Midbrain (tissue), 1 donor: ENCODE data around the gene PRSS33.
A peak's percentile ranks its signal among the peaks of the same experiment; 100 is the strongest.

Experiments used
- DNase-seq: peaks from one replicate; lab custom pipeline; 2025; lab: John Stamatoyannopoulos, UW

PRSS33 gene

GRCh38 chr16:2761886-2762583 lies 25.3 kb downstream of the PRSS33 start:
- DNase-seq = no peak

GRCh38 chr16:2761472-2761871 lies 25.9 kb downstream of the PRSS33 start:
- DNase-seq = no peak

GRCh38 chr16:2757344-2757743 lies 30.0 kb downstream of the PRSS33 start:
- no peak for DNase-seq

GRCh38 chr16:2756288-2757015 lies 30.9 kb downstream of the PRSS33 start:
- DNase-seq = no peak

- DNase-seq = no peak
These were observed 32.2 kb downstream of the PRSS33 start for GRCh38 chr16:2755158-2755557.

GRCh38 chr16:2753733-2754020 lies 33.7 kb downstream of the PRSS33 start:
- no peak for DNase-seq

GRCh38 chr16:2752850-2753732 lies 34.3 kb downstream of the PRSS33 start:
- peak; percentile 83 for DNase-seq

GRCh38 chr16:2752035-2752849 lies 35.1 kb downstream of the PRSS33 start, which contains the start of gene SRRM2:
Gene SRRM2, plus strand, starts transcription at chr16:2752638. Its CDS starts 3,727 bp downstream, at chr16:2756365.
- DNase-seq = peak; percentile 98

- no peak for DNase-seq
These were observed 35.8 kb downstream of the PRSS33 start for GRCh38 chr16:2751577-2752034.

GRCh38 chr16:2749936-2750335 lies 37.4 kb downstream of the PRSS33 start:
- DNase-seq = no peak

GRCh38 chr16:2749476-2749875 lies 37.9 kb downstream of the PRSS33 start:
- no peak for DNase-seq

- DNase-seq = no peak
These were observed 38.5 kb downstream of the PRSS33 start for GRCh38 chr16:2748757-2749455.

- no peak for DNase-seq
These were observed 41.4 kb downstream of the PRSS33 start for GRCh38 chr16:2745961-2746360.

- DNase-seq = no peak
These were observed 42.1 kb downstream of the PRSS33 start for GRCh38 chr16:2745116-2745890.

GRCh38 chr16:2744711-2745110 lies 42.6 kb downstream of the PRSS33 start:
- no peak for DNase-seq

GRCh38 chr16:2743007-2743810 lies 44.2 kb downstream of the PRSS33 start:
- no peak for DNase-seq

- DNase-seq = no peak
These were observed 44.9 kb downstream of the PRSS33 start for GRCh38 chr16:2742323-2743006.

GRCh38 chr16:2741168-2741567 lies 46.2 kb downstream of the PRSS33 start:
- DNase-seq = no peak

GRCh38 chr16:2740476-2740875 lies 46.9 kb downstream of the PRSS33 start:
- DNase-seq = no peak
